Neuron (in vitro differentiated cells): Measurements from ENCODE around the gene SYNM.
A peak's percentile ranks its signal among the peaks of the same experiment; 100 is the strongest.
"Not testable (repeated sequence)": the region's sequence is repeated elsewhere in the genome, so short reads cannot be mapped to it uniquely, and the experiment has no call there.

ENCODE experiments used
- H2AFZ ChIP-seq: one replicate; pipeline ENCODE4 v1.6.1; 2013; ENCODE audit warnings: low read depth, mild to moderate bottlenecking, inconsistent platforms, low read length, moderate library complexity
- H3K27me3 ChIP-seq: one replicate; pipeline ENCODE4 v1.6.1; 2013; ENCODE audit warnings: low read length; ENCODE audit not compliant: insufficient read depth
- H3K36me3 ChIP-seq: one replicate; pipeline ENCODE4 v1.6.1; 2013; ENCODE audit warnings: low read length; ENCODE audit not compliant: insufficient read depth
- H3K4me1 ChIP-seq: one replicate; pipeline ENCODE4 v1.6.1; 2013; ENCODE audit warnings: low read length; ENCODE audit not compliant: insufficient read depth
- H3K4me3 ChIP-seq: 2 replicates; pipeline ENCODE4 v1.5.1; 2013; ENCODE audit warnings: mild to moderate bottlenecking, low read length, moderate library complexity
- H3K9me3 ChIP-seq: one replicate; pipeline ENCODE4 v1.6.1; 2013; ENCODE audit warnings: low read length

Gene SYNM, protein sequence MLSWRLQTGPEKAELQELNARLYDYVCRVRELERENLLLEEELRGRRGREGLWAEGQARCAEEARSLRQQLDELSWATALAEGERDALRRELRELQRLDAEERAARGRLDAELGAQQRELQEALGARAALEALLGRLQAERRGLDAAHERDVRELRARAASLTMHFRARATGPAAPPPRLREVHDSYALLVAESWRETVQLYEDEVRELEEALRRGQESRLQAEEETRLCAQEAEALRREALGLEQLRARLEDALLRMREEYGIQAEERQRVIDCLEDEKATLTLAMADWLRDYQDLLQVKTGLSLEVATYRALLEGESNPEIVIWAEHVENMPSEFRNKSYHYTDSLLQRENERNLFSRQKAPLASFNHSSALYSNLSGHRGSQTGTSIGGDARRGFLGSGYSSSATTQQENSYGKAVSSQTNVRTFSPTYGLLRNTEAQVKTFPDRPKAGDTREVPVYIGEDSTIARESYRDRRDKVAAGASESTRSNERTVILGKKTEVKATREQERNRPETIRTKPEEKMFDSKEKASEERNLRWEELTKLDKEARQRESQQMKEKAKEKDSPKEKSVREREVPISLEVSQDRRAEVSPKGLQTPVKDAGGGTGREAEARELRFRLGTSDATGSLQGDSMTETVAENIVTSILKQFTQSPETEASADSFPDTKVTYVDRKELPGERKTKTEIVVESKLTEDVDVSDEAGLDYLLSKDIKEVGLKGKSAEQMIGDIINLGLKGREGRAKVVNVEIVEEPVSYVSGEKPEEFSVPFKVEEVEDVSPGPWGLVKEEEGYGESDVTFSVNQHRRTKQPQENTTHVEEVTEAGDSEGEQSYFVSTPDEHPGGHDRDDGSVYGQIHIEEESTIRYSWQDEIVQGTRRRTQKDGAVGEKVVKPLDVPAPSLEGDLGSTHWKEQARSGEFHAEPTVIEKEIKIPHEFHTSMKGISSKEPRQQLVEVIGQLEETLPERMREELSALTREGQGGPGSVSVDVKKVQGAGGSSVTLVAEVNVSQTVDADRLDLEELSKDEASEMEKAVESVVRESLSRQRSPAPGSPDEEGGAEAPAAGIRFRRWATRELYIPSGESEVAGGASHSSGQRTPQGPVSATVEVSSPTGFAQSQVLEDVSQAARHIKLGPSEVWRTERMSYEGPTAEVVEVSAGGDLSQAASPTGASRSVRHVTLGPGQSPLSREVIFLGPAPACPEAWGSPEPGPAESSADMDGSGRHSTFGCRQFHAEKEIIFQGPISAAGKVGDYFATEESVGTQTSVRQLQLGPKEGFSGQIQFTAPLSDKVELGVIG (N-terminal part only)

DNA sequence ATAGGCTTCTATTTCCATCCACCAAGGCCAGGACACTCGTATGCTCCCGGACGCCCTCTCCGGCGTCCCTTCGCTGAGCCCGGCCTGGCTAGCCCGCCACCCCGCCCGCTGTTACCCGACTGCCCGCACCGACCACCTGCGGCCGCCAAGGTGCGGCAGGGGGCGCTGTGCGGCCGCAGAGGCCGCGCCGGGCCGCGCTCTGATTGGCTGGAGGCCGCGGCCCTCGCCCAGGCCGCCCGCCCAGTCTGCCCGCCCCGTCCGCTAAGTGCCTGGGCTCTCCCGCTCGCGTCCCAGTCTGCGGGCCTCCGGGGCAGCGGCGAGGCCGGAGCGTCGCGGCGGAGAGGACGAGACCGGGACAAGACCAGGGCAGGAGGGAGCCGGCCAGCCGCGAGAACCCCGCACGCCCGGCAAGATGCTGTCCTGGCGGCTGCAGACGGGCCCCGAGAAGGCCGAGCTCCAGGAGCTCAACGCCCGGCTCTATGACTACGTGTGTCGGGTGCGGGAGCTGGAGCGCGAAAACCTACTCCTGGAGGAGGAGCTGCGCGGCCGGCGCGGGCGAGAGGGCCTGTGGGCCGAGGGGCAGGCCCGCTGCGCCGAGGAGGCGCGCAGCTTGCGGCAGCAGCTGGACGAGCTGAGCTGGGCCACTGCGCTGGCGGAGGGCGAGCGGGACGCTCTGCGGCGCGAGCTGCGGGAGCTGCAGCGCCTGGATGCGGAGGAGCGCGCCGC, at the start of gene SYNM:
Gene SYNM (plus strand): TSS at position 293 of the 726 bp plus-strand sequence. CDS start 120 bp downstream, at position 413.
- Histone ChIP-seq H3K36me3 (no peaks in the 10 kb centered on the region), H3K9me3 (no peaks in the 10 kb centered on the region), H3K4me1 (peaks cover 9% of the 10 kb centered on the region), H3K27me3 (peaks cover 3% of the 10 kb centered on the region), H2AFZ (peak within 1 kb of the TSS; percentile 92), H3K4me3 (peak within 1 kb of the TSS; percentile 46)

DNA sequence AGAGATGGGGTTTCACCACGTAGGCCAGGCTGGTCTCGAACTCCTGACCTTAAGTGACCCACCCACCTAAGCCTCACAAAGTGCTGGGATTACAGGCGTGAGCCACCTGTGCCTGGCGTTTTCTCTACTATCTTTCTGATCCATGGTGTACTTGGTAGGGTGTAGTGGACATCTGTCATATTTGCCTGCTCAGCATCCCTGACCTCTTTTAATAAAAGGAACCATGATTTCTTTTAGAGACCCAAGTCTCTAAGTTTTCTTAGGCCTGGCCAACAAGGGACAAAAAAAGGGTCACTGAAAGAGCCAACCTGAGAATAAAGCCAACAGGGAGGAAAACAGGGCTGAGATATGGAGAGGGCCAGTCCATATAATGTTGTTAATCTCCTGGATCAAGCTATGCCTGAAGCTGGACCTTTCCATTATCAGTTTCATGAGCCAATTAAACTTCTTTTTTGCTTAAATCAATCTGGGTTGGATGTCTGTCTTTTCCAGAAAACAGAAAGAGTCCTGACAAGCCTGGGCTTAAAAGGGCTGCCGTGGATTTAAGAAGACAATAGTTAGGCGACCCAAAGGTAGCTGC, 49.2 kb upstream of the SYNM start:
- Histone ChIP-seq H2AFZ (no peak overlapping the region), H3K27me3 (peaks cover 2% of the 10 kb centered on the region), H3K4me3 (no peak overlapping the region), H3K4me1 (peaks cover 5% of the 10 kb centered on the region), H3K36me3 (no peaks in the 10 kb centered on the region), H3K9me3 (no peaks in the 10 kb centered on the region)

DNA sequence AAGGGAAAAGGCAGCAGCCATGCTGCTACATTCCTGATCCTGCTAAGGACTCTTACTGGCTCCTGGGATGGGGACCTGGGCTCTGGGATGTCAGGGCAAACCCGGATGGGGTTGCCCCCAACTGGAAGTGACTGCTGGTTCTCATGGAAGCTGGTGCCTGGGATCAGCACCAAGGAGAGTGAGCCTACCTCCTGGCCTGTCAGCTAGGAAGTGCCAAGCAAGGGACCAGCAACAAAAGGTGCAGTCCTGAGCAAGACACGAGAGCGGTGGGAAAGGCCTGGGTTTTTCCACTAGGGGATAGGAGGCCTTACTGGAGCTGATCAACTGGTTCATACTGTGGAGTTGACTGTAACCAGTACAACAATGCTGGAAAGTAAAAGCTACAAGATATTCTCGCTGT, 47.9 kb upstream of the SYNM start:
- H2AFZ ChIP-seq, result no peak overlapping the region
- peaks cover 2% of the 10 kb centered on the region for H3K27me3 ChIP-seq

DNA sequence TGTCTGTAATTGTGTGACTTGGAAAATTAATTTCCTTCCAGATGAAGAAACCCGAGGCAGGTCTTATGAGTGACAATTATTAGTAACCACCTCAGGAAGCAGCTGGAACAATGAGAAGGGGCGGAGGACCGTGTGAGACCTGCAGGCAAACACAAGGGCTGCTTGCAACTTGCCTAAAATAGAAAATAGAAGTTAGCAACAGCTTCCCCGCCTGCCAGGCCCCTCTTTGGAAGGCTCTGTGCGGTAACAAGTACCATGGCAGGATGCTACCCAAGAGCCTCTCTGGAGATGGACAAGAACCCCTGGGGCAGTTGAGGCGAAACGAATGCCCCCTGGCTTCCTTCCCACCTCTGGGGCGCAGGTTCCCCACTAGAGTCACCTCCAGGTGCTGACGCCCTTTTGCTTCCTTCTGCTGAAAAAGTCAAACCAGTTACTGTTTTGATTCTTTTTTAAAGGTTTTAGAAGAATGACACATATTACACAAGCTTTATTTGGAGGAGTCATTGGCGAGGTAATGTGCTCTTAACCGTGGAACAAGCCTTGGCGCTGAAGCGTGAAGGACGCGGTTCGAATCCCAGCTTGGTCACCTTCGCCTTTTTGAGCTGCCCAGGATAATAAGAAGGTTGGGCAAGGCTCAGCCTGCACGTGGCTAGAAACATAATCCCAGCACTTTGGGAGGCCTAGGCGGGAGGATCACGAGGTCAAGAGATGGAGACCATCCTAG, 47.0 kb upstream of the SYNM start:
- no peaks in the 10 kb centered on the region for H3K36me3 ChIP-seq
- no peaks in the 10 kb centered on the region for H3K9me3 ChIP-seq
- H3K4me3 ChIP-seq, result no peak overlapping the region
- H3K4me1 ChIP-seq, result peaks cover 5% of the 10 kb centered on the region
- H2AFZ ChIP-seq, result no peak overlapping the region
- peaks cover 2% of the 10 kb centered on the region for H3K27me3 ChIP-seq

More for the DNA sequence above, 47.9 kb upstream of the SYNM start:
- Histone ChIP-seq H3K4me1 (peaks cover 5% of the 10 kb centered on the region), H3K36me3 (no peaks in the 10 kb centered on the region), H3K9me3 (no peaks in the 10 kb centered on the region), H3K4me3 (no peak overlapping the region)

DNA sequence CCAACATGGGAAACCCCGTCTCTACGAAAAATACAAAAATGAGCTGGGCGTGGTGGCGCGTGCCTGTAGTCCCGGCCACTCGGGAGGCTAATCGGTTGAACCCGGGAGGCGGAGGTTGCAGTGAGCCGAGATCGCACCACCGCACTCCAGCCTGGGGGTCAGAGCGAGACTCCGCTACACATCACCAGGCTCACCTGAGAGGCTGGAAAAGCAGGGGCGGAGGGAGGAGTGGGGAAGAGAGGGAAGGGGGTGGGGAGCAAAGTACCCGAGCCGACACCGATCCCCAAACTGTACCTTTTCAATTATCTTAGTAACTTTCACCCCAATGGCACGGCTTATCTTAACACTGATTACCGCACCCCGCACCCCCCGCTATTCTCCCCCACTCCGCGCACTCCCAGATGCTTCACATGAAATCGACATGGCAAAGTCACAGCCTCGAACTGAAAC, 46.4 kb upstream of the SYNM start:
- H3K27me3 ChIP-seq, result peaks cover 2% of the 10 kb centered on the region
- no peaks in the 10 kb centered on the region for H3K9me3 ChIP-seq

DNA sequence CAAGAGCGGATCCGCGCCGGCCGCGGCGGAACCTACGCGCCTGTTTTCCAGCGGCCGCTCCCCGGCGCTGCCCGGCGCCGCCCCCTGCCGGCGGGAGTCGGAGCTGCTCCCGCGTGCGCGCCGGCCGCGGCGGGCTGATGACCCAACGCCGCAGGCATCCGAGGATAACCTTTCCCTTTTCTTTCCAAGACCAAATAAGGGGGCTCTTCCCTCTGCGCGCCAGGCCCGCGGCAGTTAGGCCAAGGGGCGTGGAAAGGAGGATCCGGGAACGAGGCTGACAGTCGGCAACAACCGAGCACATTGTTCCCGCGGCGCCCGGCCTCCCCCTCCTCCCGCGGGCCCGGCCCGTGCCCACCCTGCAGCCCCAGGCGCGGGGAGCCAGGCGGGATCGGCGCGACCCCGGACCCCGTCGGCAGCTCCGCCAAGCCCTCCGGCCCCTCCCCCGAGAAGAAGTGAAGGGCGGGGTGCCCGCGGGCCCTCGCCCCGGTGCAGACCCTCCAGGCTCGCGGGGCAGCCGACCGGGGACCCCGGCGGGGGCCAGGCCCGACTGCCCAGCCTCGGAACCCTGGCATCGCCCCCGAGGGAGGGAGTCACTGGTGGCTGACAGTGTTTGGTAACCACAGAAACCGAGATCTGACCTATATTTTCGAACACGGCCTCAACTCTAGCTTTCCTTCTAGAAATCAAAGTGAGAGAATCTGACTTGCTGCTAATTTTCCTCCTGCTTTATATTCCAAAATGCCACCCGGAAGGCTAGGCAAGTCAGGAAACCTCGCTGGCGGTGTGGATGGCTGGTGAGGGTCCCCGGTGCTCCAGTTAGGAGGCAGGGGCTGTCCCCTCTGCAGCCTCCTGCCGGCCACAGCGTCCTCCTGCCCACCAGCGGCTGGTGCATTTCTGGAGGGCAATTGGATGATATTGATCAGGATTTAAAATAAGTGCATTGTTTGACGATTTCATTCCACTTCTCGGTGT, 45.6 kb upstream of the SYNM start:
- peak overlapping the region; percentile 43 for H3K4me3 ChIP-seq
- no peaks in the 10 kb centered on the region for H3K27me3 ChIP-seq
- peaks cover 5% of the 10 kb centered on the region for H3K4me1 ChIP-seq
- no peaks in the 10 kb centered on the region for H3K9me3 ChIP-seq
- peak overlapping the region; percentile 94 for H2AFZ ChIP-seq
- H3K36me3 ChIP-seq, result no peaks in the 10 kb centered on the region

More for the DNA sequence above, 46.4 kb upstream of the SYNM start:
- Histone ChIP-seq H3K36me3 (no peaks in the 10 kb centered on the region), H2AFZ (no peak overlapping the region), H3K4me3 (peak overlapping the region; percentile 36), H3K4me1 (peaks cover 5% of the 10 kb centered on the region)

DNA sequence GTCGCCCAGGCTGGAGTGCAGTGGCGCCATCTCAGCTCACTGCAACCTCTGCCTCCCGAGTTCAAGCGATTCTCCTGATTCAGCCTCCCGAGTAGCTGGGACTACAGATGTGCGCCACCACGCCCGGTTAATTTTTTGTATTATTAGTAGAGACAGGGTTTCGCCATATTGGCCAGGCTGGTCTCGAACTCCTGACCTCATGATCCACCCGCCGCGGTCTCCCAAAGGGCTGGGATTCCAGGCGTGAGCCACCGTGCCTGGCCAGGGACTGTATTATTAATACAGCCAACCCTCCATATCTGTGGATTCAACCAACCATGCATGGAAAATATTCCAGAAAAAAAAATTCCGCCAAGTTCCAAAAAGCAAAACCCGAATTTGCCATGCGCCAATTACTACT, 44.7 kb upstream of the SYNM start:
- not testable (repeated sequence) for H3K36me3 ChIP-seq, H3K27me3 ChIP-seq, H2AFZ ChIP-seq, H3K4me1 ChIP-seq, H3K4me3 ChIP-seq, H3K9me3 ChIP-seq

DNA sequence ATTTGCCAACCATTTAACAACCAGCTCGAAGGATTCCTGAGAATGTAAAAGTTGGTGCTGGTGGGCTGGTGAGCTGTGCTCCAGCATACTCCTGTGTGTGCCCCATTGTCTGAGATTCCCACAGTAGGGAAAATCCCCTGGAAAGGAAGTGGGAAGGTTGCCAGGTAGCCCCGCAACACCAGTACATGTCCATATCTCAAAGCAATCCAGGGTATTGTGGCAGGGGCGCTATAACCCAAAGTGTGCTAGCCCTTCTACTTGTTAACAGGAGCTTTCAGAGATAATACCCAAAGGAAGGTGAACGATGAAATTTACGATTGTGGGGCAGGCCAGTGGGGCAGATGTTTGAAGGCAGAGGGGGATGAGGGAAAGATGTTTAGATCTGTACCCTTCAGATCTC, 42.7 kb upstream of the SYNM start:
- Histone ChIP-seq H3K27me3 (no peaks in the 10 kb centered on the region), H3K9me3 (no peaks in the 10 kb centered on the region), H3K4me1 (peaks cover 5% of the 10 kb centered on the region), H3K4me3 (no peak overlapping the region), H2AFZ (no peak overlapping the region), H3K36me3 (no peaks in the 10 kb centered on the region)

DNA sequence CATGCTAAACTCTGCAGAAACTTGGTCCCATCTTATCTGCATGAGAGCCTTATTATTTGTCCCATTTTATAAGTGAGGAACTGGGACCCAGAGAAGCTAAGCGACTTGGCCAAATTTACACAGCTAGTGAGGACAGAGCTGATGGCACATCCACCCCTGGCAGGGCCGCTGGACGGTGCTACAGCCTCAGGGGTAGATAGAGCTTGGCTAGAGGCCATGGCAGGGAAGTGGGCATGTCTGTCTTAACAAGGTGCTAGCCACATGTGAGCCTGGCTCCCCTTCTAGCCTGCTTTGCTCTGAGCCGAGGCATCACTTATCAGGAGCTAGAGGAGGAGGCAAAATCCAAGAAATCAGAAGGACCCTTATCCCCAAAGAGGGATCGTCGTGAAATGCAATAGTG, 36.7 kb upstream of the SYNM start:
- Histone ChIP-seq H3K36me3 (no peaks in the 10 kb centered on the region), H2AFZ (no peak overlapping the region), H3K27me3 (no peaks in the 10 kb centered on the region), H3K4me3 (no peak overlapping the region), H3K9me3 (no peaks in the 10 kb centered on the region), H3K4me1 (no peaks in the 10 kb centered on the region)

DNA sequence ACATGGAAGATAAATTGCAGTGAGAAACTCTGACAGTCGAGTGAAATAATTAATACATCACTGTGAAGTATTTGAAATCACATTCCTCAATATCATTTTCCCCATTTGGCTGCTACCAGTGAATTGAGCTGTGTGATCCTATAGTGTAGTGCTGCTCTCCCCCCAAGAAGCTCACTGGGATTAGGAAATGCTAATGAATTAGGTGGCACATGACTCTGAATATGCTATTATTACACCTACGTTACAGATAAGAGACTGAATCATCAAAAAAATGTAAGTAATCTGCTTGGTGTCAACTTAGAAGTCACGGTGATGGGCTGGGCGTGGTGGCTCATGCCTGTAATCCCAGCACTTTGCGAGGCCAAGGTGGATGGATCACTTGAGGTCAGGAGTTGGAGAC, 34.7 kb upstream of the SYNM start:
- Histone ChIP-seq H3K4me3 (no peak overlapping the region), H3K4me1 (no peaks in the 10 kb centered on the region), H3K9me3 (no peaks in the 10 kb centered on the region), H3K27me3 (no peaks in the 10 kb centered on the region), H3K36me3 (no peaks in the 10 kb centered on the region), H2AFZ (no peak overlapping the region)
